SK-N-DZ (cell line): ENCODE measurements around the gene PPP6R3.

Experiments
- small RNA-seq, 2 experiments: library from RNA; depleted of rRNA; stranded (forward); fragments of <200 nt; gene quantifications; one replicate each; pipeline ENCODE3, GENCODE V24; 2014

Gene PPP6R3

Small RNA genes lying within 50 kb of the gene (small RNA-seq; reads per million reads assigned to genes)
- gene NDUFA3P2 = 0 reads per million in 2 experiments
